Neural progenitor cell (in vitro differentiated cells): ENCODE results near the gene GRM8.

Source experiments
- EZH2 ChIP-seq: fragments of 200-600 bp; sonication (generic); IDR thresholded peaks from 2 replicates; pipeline ENCODE4 v1.6.1; 2017; ENCODE audit warnings: antibody characterized with exemption, mild to moderate bottlenecking, moderate library complexity
- EZH2phosphoT487 ChIP-seq: fragments of 200-600 bp; sonication (generic); IDR thresholded peaks from 2 replicates; pipeline ENCODE4 v1.6.1; 2017; ENCODE audit warnings: antibody characterized with exemption
- TF ChIP-seq, protein P1 (sequence below): fragments of 200-600 bp; sonication (generic); IDR thresholded peaks from 2 replicates; pipeline ENCODE4 v1.5.1; 2017; ENCODE audit warnings: antibody characterized with exemption, mild to moderate bottlenecking

DNA sequence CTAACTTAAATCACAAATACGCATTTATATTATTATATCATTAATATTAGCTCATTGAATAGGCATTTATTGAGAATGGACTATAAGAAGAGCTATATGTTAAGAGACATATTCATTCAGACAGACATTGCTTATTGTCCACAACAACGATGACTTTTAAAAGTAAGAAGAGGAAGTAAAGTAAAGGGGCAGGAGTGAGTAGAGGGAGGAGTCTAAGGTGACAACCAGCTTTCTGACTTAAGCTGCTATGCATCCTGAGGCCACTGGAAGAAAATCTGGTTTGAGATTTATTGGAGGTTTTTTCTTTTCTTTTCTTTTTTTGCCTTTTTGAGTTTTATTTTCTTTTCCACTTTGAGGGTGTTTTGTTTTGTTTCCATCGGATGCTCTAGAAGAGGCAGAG is 723.5 kb downstream of the GRM8 start:
- no peak for TF ChIP-seq EZH2phosphoT487
- TF ChIP-seq, protein P1, sequence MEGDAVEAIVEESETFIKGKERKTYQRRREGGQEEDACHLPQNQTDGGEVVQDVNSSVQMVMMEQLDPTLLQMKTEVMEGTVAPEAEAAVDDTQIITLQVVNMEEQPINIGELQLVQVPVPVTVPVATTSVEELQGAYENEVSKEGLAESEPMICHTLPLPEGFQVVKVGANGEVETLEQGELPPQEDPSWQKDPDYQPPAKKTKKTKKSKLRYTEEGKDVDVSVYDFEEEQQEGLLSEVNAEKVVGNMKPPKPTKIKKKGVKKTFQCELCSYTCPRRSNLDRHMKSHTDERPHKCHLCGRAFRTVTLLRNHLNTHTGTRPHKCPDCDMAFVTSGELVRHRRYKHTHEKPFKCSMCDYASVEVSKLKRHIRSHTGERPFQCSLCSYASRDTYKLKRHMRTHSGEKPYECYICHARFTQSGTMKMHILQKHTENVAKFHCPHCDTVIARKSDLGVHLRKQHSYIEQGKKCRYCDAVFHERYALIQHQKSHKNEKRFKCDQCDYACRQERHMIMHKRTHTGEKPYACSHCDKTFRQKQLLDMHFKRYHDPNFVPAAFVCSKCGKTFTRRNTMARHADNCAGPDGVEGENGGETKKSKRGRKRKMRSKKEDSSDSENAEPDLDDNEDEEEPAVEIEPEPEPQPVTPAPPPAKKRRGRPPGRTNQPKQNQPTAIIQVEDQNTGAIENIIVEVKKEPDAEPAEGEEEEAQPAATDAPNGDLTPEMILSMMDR: no peak
- TF ChIP-seq EZH2: no peak
